HTR-8/SVneo (cell line): ENCODE measurements around the gene SULF2.

ENCODE experiments used
- DNase-seq: peaks from one replicate; pipeline ENCODE4 v3.0.0; 2011; ENCODE audit warnings: low spot score, mixed read lengths; ENCODE audit not compliant: insufficient read length
- FAIRE-seq: peaks from 2 replicates; lab custom pipeline; 2011; peaks lifted over from hg19 to GRCh38; lab: Jason Lieb, UNC

Gene SULF2

DNA sequence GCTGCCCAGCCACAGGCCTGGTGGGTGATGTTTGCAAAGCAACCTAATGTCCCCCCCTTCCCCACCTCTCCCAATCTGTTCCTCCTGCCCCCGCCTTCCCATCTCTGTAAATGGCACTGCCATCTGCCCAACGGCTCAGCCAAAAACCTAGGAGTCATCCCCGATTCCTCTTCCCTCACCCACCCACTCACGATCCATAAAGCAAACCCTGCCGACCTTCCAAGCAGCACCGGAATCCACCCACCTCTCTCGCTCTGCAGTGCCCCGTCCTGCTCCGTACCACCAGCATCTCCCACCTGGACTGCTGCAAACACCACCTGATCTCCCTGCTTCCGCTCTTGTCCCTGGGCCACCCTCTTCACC is 37.6 kb downstream of the SULF2 start:
- no peak for FAIRE-seq

GRCh38 chr20:47744803-47745202 is 40.5 kb downstream of the SULF2 start:
- FAIRE-seq (peak; percentile 77), DNase-seq (no peak)

More for the DNA sequence above, 37.6 kb downstream of the SULF2 start:
- no peak for DNase-seq

- no peak for FAIRE-seq
These were observed 41.6 kb downstream of the SULF2 start for GRCh38 chr20:47743671-47744070.

DNA sequence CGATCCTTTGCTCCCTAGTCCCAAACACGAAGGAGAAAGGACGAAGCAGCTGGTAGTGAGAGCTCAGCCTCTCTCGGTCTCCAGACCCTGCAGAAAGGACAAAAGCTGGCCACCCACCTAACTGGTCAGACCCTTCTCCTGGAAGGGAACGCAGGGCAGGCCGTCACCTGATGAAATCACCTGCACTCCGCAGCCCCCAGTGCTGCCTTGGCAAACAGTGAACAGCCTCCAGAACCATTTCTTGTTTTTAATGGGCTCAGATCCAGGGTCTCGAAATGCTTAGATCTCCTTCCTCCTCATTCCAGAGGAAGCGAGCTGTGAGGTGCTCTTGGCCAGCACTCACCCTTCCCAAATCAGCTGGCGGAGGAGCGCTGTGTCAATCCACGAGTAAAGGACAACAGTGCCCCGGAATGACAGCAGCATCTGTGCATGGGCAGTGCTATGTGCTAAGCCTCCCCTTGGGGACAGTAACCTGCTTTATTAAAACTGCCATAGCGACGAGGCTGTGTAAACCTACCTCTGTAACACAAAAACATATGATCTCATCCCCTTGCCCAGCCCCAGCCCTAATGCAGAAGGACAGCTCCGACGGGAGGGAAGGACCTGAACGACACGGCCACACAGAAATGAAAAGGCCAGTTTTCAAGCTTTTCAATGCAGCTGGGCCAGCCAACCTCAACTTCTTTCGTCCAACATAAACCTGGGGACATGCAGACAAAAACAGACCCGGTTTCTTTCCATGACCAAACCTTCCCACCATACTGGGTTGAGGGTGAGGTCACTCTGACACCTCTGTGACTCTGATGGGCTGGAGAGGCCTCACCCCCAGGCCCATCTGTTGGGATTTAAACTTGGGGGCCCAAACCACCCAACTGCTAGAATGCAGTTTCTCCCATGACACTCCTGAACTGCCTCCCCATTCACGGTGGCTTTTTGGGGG is 43.3 kb downstream of the SULF2 start:
- DNase-seq (no peak), FAIRE-seq (peak; percentile 90)

More at GRCh38 chr20:47743671-47744070, 41.6 kb downstream of the SULF2 start:
- no peak for DNase-seq

GRCh38 chr20:47740862-47741184 is 44.5 kb downstream of the SULF2 start:
- DNase-seq (no peak), FAIRE-seq (peak; percentile 87)

- peak; percentile 26 for FAIRE-seq
- no peak for DNase-seq
These were observed 45.0 kb downstream of the SULF2 start for GRCh38 chr20:47740121-47740861.

DNA sequence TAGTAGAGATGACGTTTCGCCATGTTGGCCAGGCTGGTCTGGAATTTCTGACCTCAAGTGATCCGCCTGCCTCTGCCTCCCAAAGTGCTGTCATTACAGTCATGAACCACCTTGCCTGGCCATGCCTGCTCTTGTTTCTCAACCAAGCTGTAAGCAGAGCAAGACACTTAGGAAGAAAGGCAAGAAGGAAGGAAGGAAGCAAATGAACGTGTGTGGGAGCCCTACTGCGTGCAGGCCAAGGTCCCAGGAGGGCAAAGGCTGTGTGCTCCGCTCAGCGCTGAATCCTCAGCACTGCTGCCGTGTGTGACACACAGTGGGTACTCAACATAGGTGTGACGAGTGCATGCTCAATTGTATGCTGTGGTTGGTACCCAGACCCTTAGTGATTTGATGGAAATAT is 47.4 kb downstream of the SULF2 start:
- FAIRE-seq (peak; percentile 59), DNase-seq (no peak)

GRCh38 chr20:47736570-47737152 is 48.6 kb downstream of the SULF2 start:
- no peak for DNase-seq
- peak; percentile 88 for FAIRE-seq

DNA sequence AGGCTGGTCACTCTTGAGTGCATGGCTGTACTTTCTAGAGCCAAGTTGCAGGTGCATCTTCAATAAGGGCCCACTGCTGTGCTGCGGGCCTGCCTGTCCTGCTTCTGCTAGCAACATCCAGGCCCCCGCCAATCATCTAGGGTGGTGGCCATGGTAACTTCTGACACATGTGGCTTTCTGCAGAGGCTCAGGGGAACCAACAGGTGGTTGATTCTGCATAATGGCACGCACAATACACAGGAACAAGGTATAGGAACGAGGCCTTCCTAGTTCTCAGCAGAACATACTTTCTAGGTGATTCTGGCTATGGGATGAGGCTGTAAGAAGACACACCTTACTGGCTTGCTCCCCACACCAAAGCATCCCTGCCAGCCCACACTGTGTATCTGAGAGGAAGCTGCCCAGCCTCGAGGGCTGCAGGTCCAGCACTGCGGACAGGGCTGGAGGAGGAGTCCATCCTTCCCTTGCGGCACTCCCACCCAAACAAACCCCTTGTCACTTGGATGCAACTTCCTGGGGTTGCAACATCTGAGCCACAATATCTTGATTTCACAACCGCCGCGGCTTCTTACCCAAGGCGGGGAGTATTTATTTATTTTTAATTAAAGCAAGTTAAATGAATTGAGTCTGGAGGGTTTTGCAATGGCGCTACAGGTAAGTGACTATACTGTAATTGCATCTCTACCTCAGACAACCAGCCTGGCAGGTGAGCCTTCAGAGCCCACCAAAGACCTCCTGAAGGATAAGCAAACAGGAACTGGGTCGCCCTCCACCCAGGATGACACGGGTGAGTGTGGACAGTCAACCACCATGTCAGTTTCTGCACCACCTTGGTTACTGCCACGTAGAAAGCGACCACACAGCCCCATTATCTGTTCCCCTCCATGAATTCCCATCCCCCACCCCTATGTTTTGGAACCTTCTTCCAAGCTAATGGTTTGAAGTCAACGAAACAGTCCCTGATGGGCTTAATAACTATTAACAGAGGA is 49.6 kb downstream of the SULF2 start:
- no peak for FAIRE-seq

DNA sequence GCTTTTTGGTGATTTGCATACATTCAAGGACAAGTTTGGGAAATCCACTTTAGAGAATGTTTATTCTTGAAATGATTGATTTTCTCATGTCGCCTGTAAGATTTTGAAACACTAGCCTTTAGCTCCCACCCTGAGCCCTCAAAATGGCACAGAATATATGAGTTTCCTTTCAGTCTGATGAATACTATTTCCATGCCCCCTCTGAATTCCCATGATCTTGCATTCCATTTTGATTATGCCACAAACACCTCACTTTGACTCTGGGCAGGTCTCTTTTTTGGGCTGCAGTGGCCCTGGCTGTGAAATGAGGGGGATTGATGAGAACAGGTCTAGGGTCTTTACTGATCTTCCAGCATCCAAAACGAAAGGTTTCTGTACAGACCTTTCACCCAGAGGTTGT is 50.4 kb downstream of the SULF2 start:
- FAIRE-seq (no peak), DNase-seq (no peak)

More for the DNA sequence above, 49.6 kb downstream of the SULF2 start:
- DNase-seq, result no peak

- DNase-seq, result no peak
- FAIRE-seq, result peak; percentile 76
These were observed 51.4 kb downstream of the SULF2 start for GRCh38 chr20:47733892-47734291.

DNA sequence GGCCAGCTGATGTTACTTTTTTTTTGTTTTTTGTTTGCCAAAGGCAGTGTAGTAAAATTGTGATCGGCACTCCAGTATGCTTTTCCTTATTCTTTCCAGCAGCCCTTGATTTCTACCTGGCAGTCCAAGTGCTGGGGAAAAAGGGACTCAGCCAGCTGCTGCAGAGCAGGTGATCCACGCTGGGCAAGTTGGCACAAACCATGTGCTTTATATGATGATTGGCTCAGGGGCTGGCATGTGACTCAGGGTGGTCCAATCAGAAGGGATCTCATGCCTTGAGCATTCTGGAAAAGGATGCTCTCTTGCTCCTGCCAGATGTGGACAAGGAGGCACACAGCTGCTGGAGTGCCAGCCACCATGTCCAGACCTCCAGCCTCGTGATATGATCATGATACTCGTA is 54.5 kb downstream of the SULF2 start:
- no peak for DNase-seq
- no peak for FAIRE-seq

GRCh38 chr20:47729472-47729871 is 55.8 kb downstream of the SULF2 start:
- no peak for DNase-seq
- no peak for FAIRE-seq

DNA sequence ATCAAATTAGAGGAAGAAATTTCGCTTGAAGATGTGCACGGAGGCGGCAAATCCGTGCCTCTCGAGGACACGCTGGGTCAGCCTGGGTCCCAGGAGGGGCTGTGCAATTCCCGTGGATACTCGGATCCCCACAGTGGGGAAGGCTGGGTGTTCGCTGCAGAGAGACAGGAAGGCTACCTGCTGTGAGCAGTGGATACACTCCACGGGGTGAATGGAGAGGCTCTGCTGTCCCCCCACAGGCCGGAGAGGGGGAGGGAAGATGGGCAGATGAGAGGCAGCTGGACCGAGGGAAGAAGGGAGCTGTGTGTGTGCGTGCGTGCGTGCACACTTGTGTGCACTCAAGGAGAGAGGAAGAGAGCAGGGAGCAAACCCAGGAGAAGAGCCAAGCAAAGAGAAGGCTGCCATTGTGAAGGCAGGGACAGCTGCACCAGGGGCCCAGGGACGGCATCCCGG is 57.3 kb downstream of the SULF2 start:
- FAIRE-seq (peak; percentile 64), DNase-seq (no peak)

DNA sequence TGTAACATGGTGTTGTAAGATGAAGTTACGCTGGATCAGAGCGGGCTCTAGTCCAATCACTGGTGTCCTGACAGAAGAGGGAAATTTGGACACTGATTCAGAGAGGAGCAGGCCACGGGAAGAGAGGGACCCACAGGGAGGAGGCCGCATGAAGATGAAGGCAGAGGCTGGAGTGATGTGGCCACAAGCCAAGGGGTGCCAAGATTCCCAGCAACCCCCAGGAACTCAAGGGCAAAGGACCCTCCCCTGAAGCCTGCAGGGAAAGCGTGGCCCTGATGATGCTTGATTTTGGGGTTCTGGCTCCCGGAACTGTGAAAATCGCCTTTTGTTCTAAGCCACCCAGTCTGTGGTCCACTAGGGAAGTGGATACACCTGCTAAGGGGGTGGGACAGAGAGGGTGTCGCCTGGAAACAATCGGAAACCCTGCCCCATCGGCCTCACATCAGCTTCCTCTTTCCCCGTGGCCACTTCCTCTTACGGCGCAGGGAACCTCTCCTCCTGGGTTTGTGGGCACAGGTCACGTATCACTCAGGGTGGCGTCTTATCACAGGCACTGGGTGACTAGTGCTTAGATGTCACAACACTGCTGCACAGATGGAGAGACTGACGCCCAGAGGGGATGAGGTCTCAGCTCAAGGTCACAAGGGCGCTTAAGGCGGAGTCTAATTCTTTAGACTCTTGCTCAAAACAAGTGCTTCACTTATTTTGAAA is 58.0 kb downstream of the SULF2 start:
- DNase-seq (no peak), FAIRE-seq (no peak)

- FAIRE-seq (no peak), DNase-seq (no peak)
These were observed 58.6 kb downstream of the SULF2 start for GRCh38 chr20:47726632-47727031.

- DNase-seq, result peak; percentile 96
These were observed 59.9 kb downstream of the SULF2 start for GRCh38 chr20:47725248-47725973.

GRCh38 chr20:47724910-47725247 is 60.4 kb downstream of the SULF2 start:
- FAIRE-seq (no peak), DNase-seq (no peak)

More at GRCh38 chr20:47725248-47725973, 59.9 kb downstream of the SULF2 start:
- FAIRE-seq, result peak; percentile 83
